HL-60 (cell line): ENCODE measurements around the gene SEH1L.

Experiments used
- CTCF ChIP-seq: IDR thresholded peaks from one replicate; pipeline ENCODE4 v1.5.1; 2011; ENCODE audit warnings: low read length, control low read depth, inconsistent platforms; ENCODE audit not compliant: insufficient read depth
- GABPA ChIP-seq: IDR thresholded peaks from 2 replicates; pipeline ENCODE4 v1.6.1; 2012; ENCODE audit warnings: low read depth
- POLR2AphosphoS5 ChIP-seq: IDR thresholded peaks from 2 replicates; pipeline ENCODE4 v1.6.1; 2012; ENCODE audit warnings: low read depth
- REST ChIP-seq: IDR thresholded peaks from 2 replicates; pipeline ENCODE4 v1.6.1; 2012; ENCODE audit warnings: low read depth; ENCODE audit not compliant: insufficient replicate concordance
- SPI1 ChIP-seq: IDR thresholded peaks from 2 replicates; pipeline ENCODE4 v1.6.1; 2012; ENCODE audit warnings: low read depth, mild to moderate bottlenecking, borderline replicate concordance

GRCh38 chr18:13007248-13007560 lies 59.4 kb downstream of the SEH1L start:
- TF ChIP-seq CTCF (no peak), POLR2AphosphoS5 (no peak), REST (no peak), GABPA (no peak), SPI1 (peak; percentile 37; the same call in 1 of the 2 replicates)
